ENCODE data around the gene DLGAP4. TPM values are rescaled to one million over a fixed set of nuclear protein-coding genes. Genes with fewer than 3 reads are reported as not detected.

DLGAP4 gene
- polyA plus RNA-seq, 1 of the 3 experiments (the other 2 are of a cell fraction), result 31.2 TPM

DNA sequence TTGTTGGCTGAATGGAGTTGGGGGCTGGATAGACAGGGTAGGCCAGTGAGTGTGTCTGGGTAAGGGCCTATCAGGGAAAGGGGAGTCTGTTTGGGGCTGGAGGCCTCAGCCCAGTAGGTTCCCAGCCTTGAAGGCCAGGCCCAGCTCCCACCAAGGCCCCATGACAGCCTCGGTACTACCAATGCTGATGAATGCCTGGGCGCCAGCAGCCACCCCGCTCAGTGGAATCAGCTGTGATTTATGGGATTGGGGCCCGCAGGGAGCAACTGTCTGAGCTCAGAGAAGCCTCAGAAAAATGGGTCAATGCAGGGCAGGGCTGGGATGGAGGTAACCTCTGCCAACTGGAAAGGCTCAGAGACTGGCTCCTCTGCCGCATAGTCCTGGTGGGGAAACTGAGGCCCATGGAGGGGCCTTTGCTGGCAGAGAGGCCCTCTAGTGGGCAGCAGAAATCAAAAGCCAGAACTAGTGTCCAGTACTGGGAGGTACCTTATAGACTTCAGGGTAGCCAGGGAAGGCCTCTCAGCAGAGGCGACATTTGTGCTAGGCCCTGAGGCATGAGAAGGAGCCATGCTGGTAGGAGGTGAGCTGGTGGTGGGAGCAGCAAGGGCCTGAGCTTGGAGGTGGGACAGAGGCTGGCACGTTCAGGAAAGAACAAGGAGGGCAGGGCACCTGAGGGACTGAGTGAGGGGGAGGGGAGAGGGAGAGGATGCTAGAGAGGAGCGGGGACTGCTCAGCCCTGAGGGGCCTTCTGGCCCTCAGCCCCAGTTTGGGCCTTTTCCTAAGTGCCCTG lies 36.4 kb downstream of the DLGAP4 start (continued):
- TF ChIP-seq, protein P1, sequence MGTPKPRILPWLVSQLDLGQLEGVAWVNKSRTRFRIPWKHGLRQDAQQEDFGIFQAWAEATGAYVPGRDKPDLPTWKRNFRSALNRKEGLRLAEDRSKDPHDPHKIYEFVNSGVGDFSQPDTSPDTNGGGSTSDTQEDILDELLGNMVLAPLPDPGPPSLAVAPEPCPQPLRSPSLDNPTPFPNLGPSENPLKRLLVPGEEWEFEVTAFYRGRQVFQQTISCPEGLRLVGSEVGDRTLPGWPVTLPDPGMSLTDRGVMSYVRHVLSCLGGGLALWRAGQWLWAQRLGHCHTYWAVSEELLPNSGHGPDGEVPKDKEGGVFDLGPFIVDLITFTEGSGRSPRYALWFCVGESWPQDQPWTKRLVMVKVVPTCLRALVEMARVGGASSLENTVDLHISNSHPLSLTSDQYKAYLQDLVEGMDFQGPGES (IDR thresholded peaks at IDR 0.05; ENCODE audit: low read depth, low read length), result no peak
- TF ChIP-seq TCF12 (IDR thresholded peaks at IDR 0.05), result no peak

DNA sequence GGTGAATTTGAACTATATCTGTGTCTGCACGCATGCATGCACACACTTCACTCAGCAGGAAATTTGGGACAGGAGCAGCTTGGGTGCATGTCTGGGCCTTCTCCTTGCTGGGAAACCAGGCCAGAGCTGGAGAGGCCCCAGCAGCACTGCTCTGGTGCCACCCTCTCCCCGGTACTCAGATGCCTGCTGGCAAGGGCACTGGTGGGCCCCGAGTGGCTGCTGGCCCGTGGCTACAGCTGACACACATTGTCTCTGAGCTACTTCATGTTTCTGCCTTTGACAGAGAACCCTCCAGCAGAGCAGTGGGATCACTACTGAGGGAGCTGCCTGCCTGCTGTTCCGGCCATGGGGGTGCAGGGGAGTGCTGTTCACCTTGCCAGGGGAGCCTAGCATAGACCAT lies 37.5 kb downstream of the DLGAP4 start:
- DNase-seq, result no peak
- POLR2A ChIA-PET, result no interaction called here
- CTCF ChIA-PET, result interaction anchor here (0.7 to 2.3 kb wide), 5 partner anchors 9 to 187 kb away, joined by 3 to 11 read pairs (median 4); no protein-coding TSS in a partner anchor

More for the DNA sequence above, 37.5 kb downstream of the DLGAP4 start:
- no peaks in the 10 kb centered on the region for H3K9me3 ChIP-seq
- no peak overlapping the region for H3K9ac ChIP-seq
- H3K4me2 ChIP-seq, result no peak overlapping the region
- 30% methylated on average over 5 of the region's 5 CpGs for WGBS (ENCODE audit: low lambda C conversion rate)
- H3F3A ChIP-seq (replicated peaks; ENCODE audit: insufficient read depth), result no peaks in the 10 kb centered on the region
- no peak overlapping the region for H2AFZ ChIP-seq (ENCODE audit: low read depth)
- no peak for TF ChIP-seq TCF12 (IDR thresholded peaks at IDR 0.05)
- no peak for TF ChIP-seq GABPA (IDR thresholded peaks at IDR 0.05; ENCODE audit: low read depth)
- TF ChIP-seq, protein P2, sequence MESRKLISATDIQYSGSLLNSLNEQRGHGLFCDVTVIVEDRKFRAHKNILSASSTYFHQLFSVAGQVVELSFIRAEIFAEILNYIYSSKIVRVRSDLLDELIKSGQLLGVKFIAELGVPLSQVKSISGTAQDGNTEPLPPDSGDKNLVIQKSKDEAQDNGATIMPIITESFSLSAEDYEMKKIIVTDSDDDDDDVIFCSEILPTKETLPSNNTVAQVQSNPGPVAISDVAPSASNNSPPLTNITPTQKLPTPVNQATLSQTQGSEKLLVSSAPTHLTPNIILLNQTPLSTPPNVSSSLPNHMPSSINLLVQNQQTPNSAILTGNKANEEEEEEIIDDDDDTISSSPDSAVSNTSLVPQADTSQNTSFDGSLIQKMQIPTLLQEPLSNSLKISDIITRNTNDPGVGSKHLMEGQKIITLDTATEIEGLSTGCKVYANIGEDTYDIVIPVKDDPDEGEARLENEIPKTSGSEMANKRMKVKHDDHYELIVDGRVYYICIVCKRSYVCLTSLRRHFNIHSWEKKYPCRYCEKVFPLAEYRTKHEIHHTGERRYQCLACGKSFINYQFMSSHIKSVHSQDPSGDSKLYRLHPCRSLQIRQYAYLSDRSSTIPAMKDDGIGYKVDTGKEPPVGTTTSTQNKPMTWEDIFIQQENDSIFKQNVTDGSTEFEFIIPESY (IDR thresholded peaks at IDR 0.05; ENCODE audit: borderline replicate concordance, low read depth), result no peak
- TF ChIP-seq POLR2AphosphoS5 (IDR thresholded peaks at IDR 0.05; ENCODE audit: low read depth, low read length), result no peak
- no peak for TF ChIP-seq NFIC (IDR thresholded peaks at IDR 0.05; ENCODE audit: borderline replicate concordance)
- TF ChIP-seq, protein P3, sequence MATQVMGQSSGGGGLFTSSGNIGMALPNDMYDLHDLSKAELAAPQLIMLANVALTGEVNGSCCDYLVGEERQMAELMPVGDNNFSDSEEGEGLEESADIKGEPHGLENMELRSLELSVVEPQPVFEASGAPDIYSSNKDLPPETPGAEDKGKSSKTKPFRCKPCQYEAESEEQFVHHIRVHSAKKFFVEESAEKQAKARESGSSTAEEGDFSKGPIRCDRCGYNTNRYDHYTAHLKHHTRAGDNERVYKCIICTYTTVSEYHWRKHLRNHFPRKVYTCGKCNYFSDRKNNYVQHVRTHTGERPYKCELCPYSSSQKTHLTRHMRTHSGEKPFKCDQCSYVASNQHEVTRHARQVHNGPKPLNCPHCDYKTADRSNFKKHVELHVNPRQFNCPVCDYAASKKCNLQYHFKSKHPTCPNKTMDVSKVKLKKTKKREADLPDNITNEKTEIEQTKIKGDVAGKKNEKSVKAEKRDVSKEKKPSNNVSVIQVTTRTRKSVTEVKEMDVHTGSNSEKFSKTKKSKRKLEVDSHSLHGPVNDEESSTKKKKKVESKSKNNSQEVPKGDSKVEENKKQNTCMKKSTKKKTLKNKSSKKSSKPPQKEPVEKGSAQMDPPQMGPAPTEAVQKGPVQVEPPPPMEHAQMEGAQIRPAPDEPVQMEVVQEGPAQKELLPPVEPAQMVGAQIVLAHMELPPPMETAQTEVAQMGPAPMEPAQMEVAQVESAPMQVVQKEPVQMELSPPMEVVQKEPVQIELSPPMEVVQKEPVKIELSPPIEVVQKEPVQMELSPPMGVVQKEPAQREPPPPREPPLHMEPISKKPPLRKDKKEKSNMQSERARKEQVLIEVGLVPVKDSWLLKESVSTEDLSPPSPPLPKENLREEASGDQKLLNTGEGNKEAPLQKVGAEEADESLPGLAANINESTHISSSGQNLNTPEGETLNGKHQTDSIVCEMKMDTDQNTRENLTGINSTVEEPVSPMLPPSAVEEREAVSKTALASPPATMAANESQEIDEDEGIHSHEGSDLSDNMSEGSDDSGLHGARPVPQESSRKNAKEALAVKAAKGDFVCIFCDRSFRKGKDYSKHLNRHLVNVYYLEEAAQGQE (IDR thresholded peaks at IDR 0.05; ENCODE audit: low read depth, low read length), result no peak
- TF ChIP-seq, protein P4, sequence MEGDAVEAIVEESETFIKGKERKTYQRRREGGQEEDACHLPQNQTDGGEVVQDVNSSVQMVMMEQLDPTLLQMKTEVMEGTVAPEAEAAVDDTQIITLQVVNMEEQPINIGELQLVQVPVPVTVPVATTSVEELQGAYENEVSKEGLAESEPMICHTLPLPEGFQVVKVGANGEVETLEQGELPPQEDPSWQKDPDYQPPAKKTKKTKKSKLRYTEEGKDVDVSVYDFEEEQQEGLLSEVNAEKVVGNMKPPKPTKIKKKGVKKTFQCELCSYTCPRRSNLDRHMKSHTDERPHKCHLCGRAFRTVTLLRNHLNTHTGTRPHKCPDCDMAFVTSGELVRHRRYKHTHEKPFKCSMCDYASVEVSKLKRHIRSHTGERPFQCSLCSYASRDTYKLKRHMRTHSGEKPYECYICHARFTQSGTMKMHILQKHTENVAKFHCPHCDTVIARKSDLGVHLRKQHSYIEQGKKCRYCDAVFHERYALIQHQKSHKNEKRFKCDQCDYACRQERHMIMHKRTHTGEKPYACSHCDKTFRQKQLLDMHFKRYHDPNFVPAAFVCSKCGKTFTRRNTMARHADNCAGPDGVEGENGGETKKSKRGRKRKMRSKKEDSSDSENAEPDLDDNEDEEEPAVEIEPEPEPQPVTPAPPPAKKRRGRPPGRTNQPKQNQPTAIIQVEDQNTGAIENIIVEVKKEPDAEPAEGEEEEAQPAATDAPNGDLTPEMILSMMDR (IDR thresholded peaks at IDR 0.05), result no peak
- TF ChIP-seq TEAD4 (IDR thresholded peaks at IDR 0.05; ENCODE audit: borderline replicate concordance, insufficient read depth), result no peak
- no peak for TF ChIP-seq ELF1 (IDR thresholded peaks at IDR 0.05)
- no peaks in the 10 kb centered on the region for H3K36me3 ChIP-seq (replicated peaks in 1 of 2; ENCODE audit: control insufficient read depth in 1 of 2, insufficient read depth in 2 of 2, low read length in 1 of 2)
- H3K79me2 ChIP-seq (ENCODE audit: insufficient read depth), result no peaks in the 10 kb centered on the region
- no peak overlapping the region for H3K27ac ChIP-seq (ENCODE audit: low read depth in 2 of 2, low read length in 1 of 2)
- no peaks in the 10 kb centered on the region for H3K9me2 ChIP-seq
- no peak overlapping the region for H3K4me3 ChIP-seq (ENCODE audit: low read depth in 2 of 2, low read length in 1 of 2)
- no peaks in the 10 kb centered on the region for H3K27me3 ChIP-seq (ENCODE audit: insufficient read depth)
- no peaks in the 10 kb centered on the region for H3K4me1 ChIP-seq (ENCODE audit: control insufficient read depth in 1 of 2, insufficient read depth in 2 of 2, low read depth in 1 of 2, low read length in 1 of 2)
- no peaks in the 10 kb centered on the region for H4K20me1 ChIP-seq (ENCODE audit: insufficient read depth)

Data from SK-N-SH (cell line).